IgD-negative memory B cell (primary cell): ENCODE data around the gene GNGT2. TPM values are rescaled to one million over a fixed set of nuclear protein-coding genes. Genes with fewer than 3 reads are reported as not detected.

Experiments used
- H3K27ac Mint-ChIP-seq, 3 donors: one replicate each; pipeline ENCODE4 v1.8.0; 2020 to 2022; ENCODE audit warnings: mild to moderate bottlenecking in 3 of 3, mixed read lengths in 3 of 3, moderate library complexity in 1 of 3
- H3K27me3 Mint-ChIP-seq: one replicate; pipeline ENCODE4 v1.8.0; 2021; ENCODE audit warnings: mixed read lengths
- H3K36me3 Mint-ChIP-seq: one replicate; pipeline ENCODE4 v1.8.0; 2020; ENCODE audit warnings: mild to moderate bottlenecking, mixed read lengths
- H3K4me1 Mint-ChIP-seq, 3 donors: one replicate each; pipeline ENCODE4 v1.8.0; 2020 to 2022; ENCODE audit warnings: mixed read lengths in 3 of 3, mild to moderate bottlenecking in 1 of 3
- H3K4me3 Mint-ChIP-seq, 4 donors: one replicate each; pipeline ENCODE4 v1.8.0; 2020 to 2022; ENCODE audit warnings: mild to moderate bottlenecking in 4 of 4, mixed read lengths in 4 of 4, moderate library complexity in 3 of 4
- H3K9me3 Mint-ChIP-seq, 3 donors: one replicate each; pipeline ENCODE4 v1.8.0; 2020 to 2021; ENCODE audit warnings: mixed read lengths in 3 of 3, mild to moderate bottlenecking in 1 of 3
- polyA plus RNA-seq: library from polyadenylated mRNA; unstranded; fragments of 300-500 nt; fragmentation: Illumina TruSeq; gene quantifications from one replicate; pipeline ENCODE4 v1.2.3, GENCODE V29; 2021

The GNGT2 gene
- polyA plus RNA-seq, 1 donor from 2014 or later = 10.3 TPM

GRCh38 chr17:49235896-49236295, 25.5 kb upstream of the GNGT2 start:
- peaks cover 0 to 9% (median 3%) of the 10 kb centered on the region in 3 donors for H3K4me1 Mint-ChIP-seq
- H3K4me3 Mint-ChIP-seq = no peak overlapping the region
- H3K36me3 Mint-ChIP-seq = no peaks in the 10 kb centered on the region
- no peak overlapping the region for H3K27ac Mint-ChIP-seq
- peaks cover 7% of the 10 kb centered on the region for H3K27me3 Mint-ChIP-seq
- no peaks in the 10 kb centered on the region for H3K9me3 Mint-ChIP-seq

GRCh38 chr17:49234509-49235080, 24.2 kb upstream of the GNGT2 start:
- Mint-ChIP-seq H3K4me1 (peaks cover 0 to 9% (median 4%) of the 10 kb centered on the region in 3 donors), H3K36me3 (no peaks in the 10 kb centered on the region), H3K27ac (peak overlapping the region in 1 of 3 donors; percentile 8), H3K4me3 (no peak overlapping the region), H3K9me3 (no peaks in the 10 kb centered on the region), H3K27me3 (peaks cover 9% of the 10 kb centered on the region)

GRCh38 chr17:49231563-49231894, 21.2 kb upstream of the GNGT2 start:
- Mint-ChIP-seq H3K27ac (peak overlapping the region in 1 of 3 donors; percentile 22), H3K4me1 (peaks cover 4 to 14% (median 11%) of the 10 kb centered on the region in 3 donors), H3K9me3 (no peaks in the 10 kb centered on the region), H3K4me3 (peak overlapping the region; percentile 81 to 93 (median 88)), H3K27me3 (peaks cover 16% of the 10 kb centered on the region), H3K36me3 (no peaks in the 10 kb centered on the region)

GRCh38 chr17:49230636-49231562, 20.5 kb upstream of the GNGT2 start, which contains the start of gene PHOSPHO1:
Gene PHOSPHO1, minus strand, starts transcription at chr17:49230787. Its CDS starts 4,096 bp downstream, at chr17:49226691.
- Mint-ChIP-seq H3K27ac (peak within 1 kb of the TSS in 1 of 3 donors; percentile 22), H3K36me3 (no peaks in the 10 kb centered on the region), H3K9me3 (no peaks in the 10 kb centered on the region), H3K4me3 (peak within 1 kb of the TSS; percentile 81 to 93 (median 88)), H3K27me3 (peaks cover 16% of the 10 kb centered on the region), H3K4me1 (peaks cover 4 to 14% (median 11%) of the 10 kb centered on the region in 3 donors)

- Mint-ChIP-seq H3K27ac (peak overlapping the region in 1 of 3 donors; percentile 6), H3K4me1 (peaks cover 6 to 14% (median 11%) of the 10 kb centered on the region in 3 donors), H3K36me3 (no peaks in the 10 kb centered on the region), H3K9me3 (no peaks in the 10 kb centered on the region), H3K4me3 (peak overlapping the region; percentile 81 to 93 (median 88)), H3K27me3 (peaks cover 16% of the 10 kb centered on the region)
Observed at GRCh38 chr17:49229805-49230600, 19.6 kb upstream of the GNGT2 start.

GRCh38 chr17:49229076-49229804, 18.9 kb upstream of the GNGT2 start:
- peaks cover 19% of the 10 kb centered on the region for H3K27me3 Mint-ChIP-seq
- H3K4me1 Mint-ChIP-seq = peaks cover 7 to 18% (median 14%) of the 10 kb centered on the region in 3 donors
- no peaks in the 10 kb centered on the region for H3K36me3 Mint-ChIP-seq
- peak overlapping the region; percentile 59 to 92 (median 75) for H3K4me3 Mint-ChIP-seq
- H3K9me3 Mint-ChIP-seq = no peaks in the 10 kb centered on the region
- H3K27ac Mint-ChIP-seq = peak overlapping the region in 1 of 3 donors; percentile 6

GRCh38 chr17:49227436-49228261, 17.3 kb upstream of the GNGT2 start:
- H3K9me3 Mint-ChIP-seq = no peaks in the 10 kb centered on the region
- peaks cover 22% of the 10 kb centered on the region for H3K27me3 Mint-ChIP-seq
- peak overlapping the region in 1 of 4 donors; percentile 77 for H3K4me3 Mint-ChIP-seq
- peak overlapping the region; percentile 15 to 78 (median 73) for H3K27ac Mint-ChIP-seq
- peaks cover 3% of the 10 kb centered on the region for H3K36me3 Mint-ChIP-seq
- H3K4me1 Mint-ChIP-seq = peaks cover 16 to 22% (median 20%) of the 10 kb centered on the region in 3 donors

- peak overlapping the region in 2 of 3 donors; percentile 73 to 78 for H3K27ac Mint-ChIP-seq
- peaks cover 16 to 22% (median 20%) of the 10 kb centered on the region in 3 donors for H3K4me1 Mint-ChIP-seq
- peaks cover 22% of the 10 kb centered on the region for H3K27me3 Mint-ChIP-seq
- H3K4me3 Mint-ChIP-seq = peak overlapping the region in 1 of 4 donors; percentile 77
- no peaks in the 10 kb centered on the region for H3K9me3 Mint-ChIP-seq
- H3K36me3 Mint-ChIP-seq = peaks cover 5% of the 10 kb centered on the region
Observed at GRCh38 chr17:49226771-49227435, 16.5 kb upstream of the GNGT2 start.

GRCh38 chr17:49225554-49226236, 15.3 kb upstream of the GNGT2 start:
- H3K4me1 Mint-ChIP-seq = peaks cover 15 to 18% (median 16%) of the 10 kb centered on the region in 3 donors

GRCh38 chr17:49224997-49225337, 14.6 kb upstream of the GNGT2 start:
- peak overlapping the region; percentile 64 to 93 (median 76) for H3K4me3 Mint-ChIP-seq
- peaks cover 15 to 19% (median 18%) of the 10 kb centered on the region in 3 donors for H3K4me1 Mint-ChIP-seq
- H3K27me3 Mint-ChIP-seq = peaks cover 18% of the 10 kb centered on the region
- H3K9me3 Mint-ChIP-seq = no peaks in the 10 kb centered on the region
- peaks cover 5% of the 10 kb centered on the region for H3K36me3 Mint-ChIP-seq
- peak overlapping the region in 1 of 3 donors; percentile 10 for H3K27ac Mint-ChIP-seq

More at GRCh38 chr17:49225554-49226236, 15.3 kb upstream of the GNGT2 start:
- H3K4me3 Mint-ChIP-seq = peak overlapping the region in 1 of 4 donors; percentile 66
- H3K9me3 Mint-ChIP-seq = no peaks in the 10 kb centered on the region
- H3K27ac Mint-ChIP-seq = peak overlapping the region in 2 of 3 donors; percentile 58 to 67
- peaks cover 5% of the 10 kb centered on the region for H3K36me3 Mint-ChIP-seq
- peaks cover 18% of the 10 kb centered on the region for H3K27me3 Mint-ChIP-seq

GRCh38 chr17:49224198-49224996, 14.0 kb upstream of the GNGT2 start:
- Mint-ChIP-seq H3K4me3 (peak overlapping the region; percentile 64 to 93 (median 76)), H3K36me3 (peaks cover 5% of the 10 kb centered on the region), H3K27ac (peak overlapping the region in 1 of 3 donors; percentile 10), H3K9me3 (no peaks in the 10 kb centered on the region), H3K4me1 (peaks cover 15 to 23% (median 19%) of the 10 kb centered on the region in 3 donors), H3K27me3 (peaks cover 14% of the 10 kb centered on the region)
